Measurements from ENCODE around the gene CFAP70.

- TF ChIP-seq CTCF (IDR thresholded peaks at IDR 0.05) (no peak), POLR2AphosphoS5 (IDR thresholded peaks at IDR 0.05) (no peak)
Observed at GRCh38 chr10:73366381-73367298, 8.0 kb upstream of the CFAP70 start.
